Effector memory CD4-positive, alpha-beta T cell (primary cell): ENCODE results near the gene CAP2.

Experiments used
- DNase-seq, 3 donors: peaks; one replicate each; pipeline ENCODE4 v3.0.0-alpha.2; 2020
- H3K27ac ChIP-seq: 2 replicates; pipeline ENCODE4 v1.7.0; 2013; ENCODE audit warnings: mild to moderate bottlenecking, low read length, moderate library complexity; ENCODE audit not compliant: insufficient read depth, poor library complexity, severe bottlenecking
- H3K27me3 ChIP-seq: replicated peaks from 2 replicates; pipeline ENCODE4 v1.7.0; 2013; ENCODE audit warnings: mild to moderate bottlenecking, low read length; ENCODE audit not compliant: insufficient read depth, control insufficient read depth, poor library complexity, severe bottlenecking
- H3K36me3 ChIP-seq: 2 replicates; pipeline ENCODE4 v1.7.0; 2013; ENCODE audit warnings: mild to moderate bottlenecking, low read length, moderate library complexity; ENCODE audit not compliant: control insufficient read depth, insufficient read depth
- H3K4me1 ChIP-seq: 2 replicates; pipeline ENCODE4 v1.7.0; 2013; ENCODE audit warnings: low read length, mild to moderate bottlenecking; ENCODE audit not compliant: control insufficient read depth, insufficient read depth, poor library complexity, severe bottlenecking
- H3K4me3 ChIP-seq: 2 replicates; pipeline ENCODE4 v1.7.0; 2013; ENCODE audit warnings: low read length, low read depth, mild to moderate bottlenecking; ENCODE audit not compliant: insufficient read depth, poor library complexity, severe bottlenecking
- H3K9me3 ChIP-seq: 2 replicates; pipeline ENCODE4 v1.7.0; 2013; ENCODE audit warnings: mild to moderate bottlenecking, low read length, moderate library complexity; ENCODE audit not compliant: control insufficient read depth

The CAP2 gene

DNA sequence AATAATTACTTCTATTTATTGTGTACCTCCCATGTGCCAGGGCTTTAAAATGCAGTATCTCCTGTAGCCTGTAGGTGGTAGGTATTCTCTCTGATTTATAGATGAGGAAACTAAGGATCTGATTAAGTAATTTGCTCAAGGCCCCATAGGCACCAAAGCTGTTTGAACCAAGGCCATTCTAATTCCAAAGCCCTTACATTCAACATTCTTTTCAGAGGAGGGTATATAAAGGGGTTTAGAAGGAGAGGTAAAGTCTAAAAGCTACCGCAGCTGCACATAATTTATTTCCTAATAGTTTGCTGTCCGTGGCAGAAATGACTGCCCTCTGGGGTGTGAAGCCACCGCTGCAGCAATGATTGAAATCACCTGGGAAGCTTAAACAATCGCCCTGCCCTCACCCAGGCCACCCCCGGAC is 111.7 kb downstream of the CAP2 start:
- no peak for DNase-seq
- no peak overlapping the region for H3K27ac ChIP-seq
- H3K9me3 ChIP-seq, result no peaks in the 10 kb centered on the region
- no peaks in the 10 kb centered on the region for H3K27me3 ChIP-seq
- no peak overlapping the region for H3K4me3 ChIP-seq
- H3K4me1 ChIP-seq, result no peaks in the 10 kb centered on the region
- no peaks in the 10 kb centered on the region for H3K36me3 ChIP-seq

DNA sequence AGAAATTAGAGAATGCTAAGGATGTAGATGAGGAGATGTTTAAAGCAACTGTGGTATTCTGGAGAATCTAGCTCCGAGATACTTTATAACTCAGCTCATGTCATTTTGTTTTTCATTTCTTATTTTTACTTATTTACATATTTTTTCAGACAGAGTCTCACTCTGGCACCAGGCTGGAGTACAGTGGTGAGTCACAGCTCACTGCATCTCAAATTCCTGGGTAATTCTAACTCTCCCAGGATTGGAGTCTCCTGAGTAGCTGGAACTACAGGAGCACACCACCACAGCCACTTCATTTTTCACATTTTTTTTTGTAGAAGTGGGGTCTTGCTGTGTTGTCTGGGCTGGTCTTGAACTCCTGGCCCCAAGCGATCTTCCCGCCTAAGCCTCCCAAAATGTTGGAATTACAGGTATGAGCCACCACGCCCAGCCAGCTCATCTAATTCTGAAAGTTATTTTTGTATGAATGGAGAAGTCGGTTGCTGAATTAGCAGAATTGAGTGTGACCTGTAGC is 112.4 kb downstream of the CAP2 start:
- no peak overlapping the region for H3K4me3 ChIP-seq
- no peak for DNase-seq
- no peaks in the 10 kb centered on the region for H3K4me1 ChIP-seq
- no peaks in the 10 kb centered on the region for H3K27me3 ChIP-seq
- H3K9me3 ChIP-seq, result no peaks in the 10 kb centered on the region
- no peak overlapping the region for H3K27ac ChIP-seq
- no peaks in the 10 kb centered on the region for H3K36me3 ChIP-seq

DNA sequence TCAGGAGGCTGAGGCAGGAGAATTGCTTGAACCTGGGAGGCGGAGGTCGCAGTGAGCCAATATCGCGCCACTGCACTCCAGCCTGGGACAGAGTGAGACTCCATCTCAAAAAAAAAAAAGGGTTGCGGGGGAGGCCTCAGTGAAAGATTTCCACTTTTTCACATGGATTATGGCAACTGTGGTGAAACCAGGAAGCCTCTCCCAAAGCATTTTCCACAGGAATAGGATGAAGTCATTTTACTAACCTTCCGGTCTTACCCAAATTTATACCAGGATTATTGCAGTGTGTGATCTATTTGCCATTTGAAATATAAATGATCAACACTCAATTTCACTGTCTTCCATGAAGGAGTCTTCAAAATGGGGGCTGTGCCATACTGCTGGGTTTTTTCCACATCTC is 113.1 kb downstream of the CAP2 start:
- no peaks in the 10 kb centered on the region for H3K9me3 ChIP-seq
- no peaks in the 10 kb centered on the region for H3K27me3 ChIP-seq
- H3K27ac ChIP-seq, result no peak overlapping the region
- H3K36me3 ChIP-seq, result no peaks in the 10 kb centered on the region
- H3K4me3 ChIP-seq, result no peak overlapping the region
- DNase-seq, result no peak
- H3K4me1 ChIP-seq, result no peaks in the 10 kb centered on the region

DNA sequence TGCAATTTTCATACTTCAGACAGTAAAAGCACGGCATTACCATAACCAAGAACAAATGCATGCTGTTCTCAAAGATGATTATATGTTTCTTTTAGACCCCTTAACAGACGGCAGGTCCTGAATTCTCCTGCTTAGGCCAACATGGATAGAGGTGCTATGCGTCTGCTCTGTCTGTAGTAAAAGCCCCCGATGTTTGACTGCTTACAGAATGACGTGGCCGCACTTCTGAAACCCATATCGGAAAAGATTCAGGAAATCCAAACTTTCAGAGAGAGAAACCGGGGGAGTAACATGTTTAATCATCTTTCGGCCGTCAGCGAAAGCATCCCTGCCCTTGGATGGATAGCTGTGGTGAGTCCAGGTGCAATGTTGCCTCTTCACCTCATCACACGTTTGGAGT is 113.6 kb downstream of the CAP2 start:
- H3K27me3 ChIP-seq, result no peaks in the 10 kb centered on the region
- no peak overlapping the region for H3K27ac ChIP-seq
- DNase-seq, result no peak
- no peaks in the 10 kb centered on the region for H3K9me3 ChIP-seq
- no peaks in the 10 kb centered on the region for H3K4me1 ChIP-seq
- no peak overlapping the region for H3K4me3 ChIP-seq
- H3K36me3 ChIP-seq, result no peaks in the 10 kb centered on the region

DNA sequence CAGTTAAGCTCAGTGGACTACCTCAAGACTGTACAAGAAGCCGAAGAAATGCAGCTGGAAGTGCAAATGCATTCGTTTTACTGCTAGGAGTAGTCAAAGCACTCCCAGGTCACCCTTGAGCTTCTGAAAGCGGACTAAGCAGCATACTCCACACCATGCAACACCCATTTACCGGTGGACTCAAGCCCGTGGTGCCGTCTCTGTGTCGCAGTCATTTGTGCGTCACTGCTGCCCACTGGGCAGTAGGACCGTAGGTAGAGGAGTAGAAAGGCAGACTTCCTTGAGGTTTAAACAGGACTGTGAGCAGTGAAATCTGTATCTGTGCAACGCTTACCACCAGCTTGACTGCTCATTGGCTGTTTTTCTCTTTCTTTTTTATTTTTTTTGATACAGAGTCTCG is 117.7 kb downstream of the CAP2 start:
- no peaks in the 10 kb centered on the region for H3K27me3 ChIP-seq
- no peak overlapping the region for H3K27ac ChIP-seq
- H3K4me3 ChIP-seq, result no peak overlapping the region
- no peak for DNase-seq
- no peaks in the 10 kb centered on the region for H3K36me3 ChIP-seq
- H3K4me1 ChIP-seq, result no peaks in the 10 kb centered on the region
- H3K9me3 ChIP-seq, result no peaks in the 10 kb centered on the region

DNA sequence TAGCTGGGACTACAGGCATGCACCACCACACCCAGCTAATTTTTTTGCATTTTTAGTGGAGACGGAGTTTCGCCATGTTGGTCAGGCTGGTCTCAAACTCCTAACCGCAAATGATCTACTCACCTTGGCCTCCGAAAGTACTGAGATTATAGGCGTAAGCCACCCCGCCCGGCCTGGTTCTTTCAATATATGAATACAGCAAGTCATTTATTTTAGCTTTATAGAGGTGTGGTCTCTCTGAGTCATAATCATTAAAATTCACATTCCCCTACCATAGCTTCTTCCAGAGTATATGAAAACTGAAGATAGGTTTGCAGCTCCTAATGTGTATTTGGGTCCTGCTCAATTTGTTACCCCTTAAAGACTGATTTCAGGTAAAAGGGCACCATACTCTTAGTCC is 118.2 kb downstream of the CAP2 start:
- no peak overlapping the region for H3K27ac ChIP-seq
- DNase-seq, result no peak
- H3K27me3 ChIP-seq, result no peaks in the 10 kb centered on the region
- no peaks in the 10 kb centered on the region for H3K36me3 ChIP-seq
- no peaks in the 10 kb centered on the region for H3K4me1 ChIP-seq
- no peaks in the 10 kb centered on the region for H3K9me3 ChIP-seq
- no peak overlapping the region for H3K4me3 ChIP-seq

DNA sequence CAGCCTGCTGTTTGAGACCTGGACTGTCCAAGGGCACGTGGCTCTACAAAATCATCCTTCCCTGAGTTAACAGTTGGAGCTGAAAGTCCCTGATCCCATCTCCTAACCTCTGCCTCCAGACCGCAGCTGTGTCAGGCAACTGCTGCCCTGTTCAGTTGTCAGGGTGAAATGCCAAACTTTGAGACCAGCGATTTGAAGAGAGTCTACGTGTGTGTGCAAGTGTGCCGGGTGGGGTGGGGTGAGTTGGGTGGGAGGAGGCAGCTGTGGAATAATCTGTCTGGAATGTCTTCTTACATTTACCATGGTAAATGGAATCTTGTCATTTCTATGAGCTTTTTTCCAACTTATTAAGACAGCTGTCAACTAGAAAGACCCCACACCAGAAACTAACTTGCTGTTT is 125.7 kb downstream of the CAP2 start:
- no peak for DNase-seq
- no peaks in the 10 kb centered on the region for H3K27me3 ChIP-seq
- H3K4me3 ChIP-seq, result no peak overlapping the region
- H3K27ac ChIP-seq, result no peak overlapping the region
- no peaks in the 10 kb centered on the region for H3K36me3 ChIP-seq
- no peaks in the 10 kb centered on the region for H3K9me3 ChIP-seq
- no peaks in the 10 kb centered on the region for H3K4me1 ChIP-seq

DNA sequence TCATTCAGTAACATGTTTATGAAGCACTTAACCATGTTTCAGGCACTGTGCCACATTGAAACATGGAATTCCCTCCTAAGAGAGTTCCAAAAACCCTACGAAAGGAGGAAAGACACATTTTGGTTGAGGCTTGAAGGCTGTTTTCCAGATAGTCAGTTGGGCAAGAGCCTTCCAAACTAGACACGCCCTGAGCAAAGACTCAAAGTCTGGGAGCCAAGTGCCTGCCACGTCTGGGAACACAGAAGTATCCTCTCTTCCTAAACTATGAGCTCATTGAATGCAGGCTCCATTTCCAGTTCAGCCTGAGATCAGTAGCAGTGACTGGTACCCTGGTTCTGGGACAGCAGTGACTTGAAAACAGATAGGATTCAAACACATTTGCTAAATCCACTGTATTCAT is 132.2 kb downstream of the CAP2 start:
- H3K27me3 ChIP-seq, result no peaks in the 10 kb centered on the region
- H3K4me3 ChIP-seq, result no peak overlapping the region
- no peaks in the 10 kb centered on the region for H3K4me1 ChIP-seq
- DNase-seq, result no peak
- no peaks in the 10 kb centered on the region for H3K9me3 ChIP-seq
- H3K27ac ChIP-seq, result no peak overlapping the region
- H3K36me3 ChIP-seq, result no peaks in the 10 kb centered on the region

DNA sequence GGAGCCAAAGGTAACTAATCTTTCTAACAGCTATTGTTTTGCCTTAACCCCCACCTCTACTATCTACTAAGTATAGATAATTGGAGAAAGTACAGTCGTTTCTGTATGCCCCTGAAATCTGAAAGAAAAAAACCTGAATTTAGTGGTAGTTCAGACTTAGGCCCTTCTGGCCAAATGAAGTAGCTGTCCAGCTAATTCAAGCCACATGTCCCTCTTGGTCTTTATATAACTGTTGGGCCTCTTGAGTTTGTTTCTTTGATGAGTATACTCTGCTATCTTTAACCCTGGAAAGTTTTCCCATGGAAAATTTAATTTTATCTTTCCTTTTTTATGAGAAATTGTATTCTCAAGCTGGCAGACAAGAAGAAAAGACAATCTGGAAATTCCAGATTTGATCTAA is 133.7 kb downstream of the CAP2 start:
- Histone ChIP-seq H3K36me3 (no peaks in the 10 kb centered on the region), H3K27me3 (no peaks in the 10 kb centered on the region), H3K4me3 (no peak overlapping the region), H3K9me3 (no peaks in the 10 kb centered on the region), H3K4me1 (no peaks in the 10 kb centered on the region), H3K27ac (no peak overlapping the region)
- no peak for DNase-seq

DNA sequence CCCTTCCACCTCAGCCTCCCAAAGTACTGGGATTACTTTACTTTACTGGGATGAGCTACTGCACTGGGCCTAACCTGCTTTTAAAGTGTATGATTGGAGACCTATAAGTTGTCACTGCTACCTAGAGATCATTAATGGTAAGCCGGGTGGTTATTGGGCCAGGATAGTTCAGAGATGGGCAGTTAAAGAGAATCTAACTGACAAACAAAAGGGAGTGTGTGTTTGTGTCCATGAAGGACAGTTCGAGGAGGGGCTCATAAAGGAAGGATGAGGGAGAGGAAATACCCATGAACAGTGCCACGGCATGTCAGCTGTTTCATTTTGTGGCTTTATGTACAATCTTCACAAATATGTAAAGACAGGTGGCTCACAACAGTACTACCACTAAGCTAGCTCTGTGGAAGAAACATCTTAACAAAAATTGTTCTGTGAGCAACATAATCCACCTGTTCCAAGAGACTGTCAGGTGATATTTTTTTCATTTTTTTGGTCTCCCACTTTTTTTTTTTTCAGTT is 137.0 kb downstream of the CAP2 start:
- no peak overlapping the region for H3K27ac ChIP-seq
- H3K4me1 ChIP-seq, result no peaks in the 10 kb centered on the region

DNA sequence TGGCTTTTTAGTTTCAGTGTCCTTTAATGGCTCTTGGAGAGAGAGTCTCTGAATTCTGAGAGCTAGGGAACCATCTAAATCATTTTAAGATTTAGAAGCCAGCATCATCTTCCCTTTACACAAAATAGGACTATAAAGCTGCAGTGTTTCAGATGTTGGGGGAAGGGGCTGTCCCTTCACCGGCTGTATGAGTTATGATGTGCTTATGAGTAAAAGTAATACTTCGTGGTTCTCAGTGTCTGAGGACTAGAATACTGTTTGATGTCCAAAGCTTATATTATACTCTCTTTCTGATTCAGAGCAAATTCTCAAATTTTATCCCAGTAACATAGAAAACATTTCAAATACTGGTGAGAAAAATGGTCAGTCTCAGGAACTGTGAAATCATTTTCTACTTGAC is 143.2 kb downstream of the CAP2 start:
- Histone ChIP-seq H3K9me3 (no peaks in the 10 kb centered on the region), H3K27me3 (no peaks in the 10 kb centered on the region), H3K36me3 (no peaks in the 10 kb centered on the region), H3K27ac (no peak overlapping the region), H3K4me3 (no peak overlapping the region), H3K4me1 (no peaks in the 10 kb centered on the region)
- DNase-seq, result no peak

More for the DNA sequence above, 137.0 kb downstream of the CAP2 start:
- no peaks in the 10 kb centered on the region for H3K36me3 ChIP-seq
- DNase-seq, result no peak
- no peaks in the 10 kb centered on the region for H3K9me3 ChIP-seq
- H3K27me3 ChIP-seq, result no peaks in the 10 kb centered on the region
- no peak overlapping the region for H3K4me3 ChIP-seq
